Hepatocyte (in vitro differentiated cells): ENCODE data around the gene CCDC88C. TPM values are rescaled to one million over a fixed set of nuclear protein-coding genes. Genes with fewer than 3 reads are reported as not detected.

ENCODE experiments used
- DNase-seq: peaks from one replicate; pipeline ENCODE4 v3.0.0-alpha.2; 2016; ENCODE audit warnings: low spot score
- H2AFZ ChIP-seq: fragments of 200-600 bp; sonication (generic); 2 replicates; pipeline ENCODE4 v1.6.0; 2016; ENCODE audit warnings: antibody characterized with exemption, mild to moderate bottlenecking
- H3K27ac ChIP-seq: fragments of 200-600 bp; sonication (generic); 2 replicates; pipeline ENCODE4 v1.5.1; 2016; ENCODE audit warnings: mild to moderate bottlenecking
- H3K27me3 ChIP-seq: fragments of 200-600 bp; sonication (generic); 2 replicates; pipeline ENCODE4 v1.6.1; 2016
- H3K36me3 ChIP-seq: fragments of 200-600 bp; sonication (generic); replicated peaks from 2 replicates; pipeline ENCODE4 v1.5.1; 2016; ENCODE audit warnings: low read depth; ENCODE audit not compliant: insufficient read depth
- H3K4me1 ChIP-seq: fragments of 200-600 bp; sonication (generic); 2 replicates; pipeline ENCODE4 v1.5.1; 2016; ENCODE audit warnings: mild to moderate bottlenecking, moderate library complexity; ENCODE audit not compliant: insufficient read depth
- H3K4me2 ChIP-seq: fragments of 200-600 bp; sonication (generic); 2 replicates; pipeline ENCODE4 v1.6.0; 2016
- H3K4me3 ChIP-seq: fragments of 200-600 bp; sonication (generic); 2 replicates; pipeline ENCODE4 v1.5.1; 2016; ENCODE audit warnings: mild to moderate bottlenecking
- H3K79me2 ChIP-seq: fragments of 200-600 bp; sonication (generic); 2 replicates; pipeline ENCODE4 v1.6.0; 2017; ENCODE audit warnings: mild to moderate bottlenecking
- H3K9me2 ChIP-seq: fragments of 200-600 bp; sonication (generic); replicated peaks from 2 replicates; pipeline ENCODE4 v1.6.0; 2017; ENCODE audit warnings: mild to moderate bottlenecking; ENCODE audit not compliant: insufficient read depth
- H3K9me3 ChIP-seq: fragments of 200-600 bp; sonication (generic); 2 replicates; pipeline ENCODE4 v1.5.1; 2016; ENCODE audit warnings: low read depth, mild to moderate bottlenecking
- H4K20me1 ChIP-seq: fragments of 200-600 bp; sonication (generic); 2 replicates; pipeline ENCODE4 v1.6.0; 2016; ENCODE audit warnings: mild to moderate bottlenecking; ENCODE audit not compliant: insufficient read depth, poor library complexity, severe bottlenecking
- EZH2 ChIP-seq: fragments of 200-600 bp; sonication (generic); IDR thresholded peaks from 2 replicates; pipeline ENCODE4 v1.6.1; 2016; ENCODE audit warnings: antibody characterized with exemption, mild to moderate bottlenecking, borderline replicate concordance
- EZH2phosphoT487 ChIP-seq: fragments of 200-600 bp; sonication (generic); IDR thresholded peaks from one replicate; pipeline ENCODE4 v1.6.1; 2018; ENCODE audit warnings: antibody characterized with exemption, mild to moderate bottlenecking, low read depth, moderate library complexity; ENCODE audit not compliant: unreplicated experiment, severe bottlenecking
- WGBS: methylation state at CpG from one replicate; pipeline ENCODE4 v1.1.6; 2016; ENCODE audit warnings: low lambda C conversion rate; ENCODE audit errors: missing lambda C conversion rate; 5-methylcytosine and 5-hydroxymethylcytosine counted together
- polyA plus RNA-seq: library from polyadenylated mRNA; unstranded; fragments of >200 nt; fragmentation: Nextera tagmentation; extraction: Ambion mirVana; gene quantifications from 2 replicates; pipeline ENCODE4 v1.2.1, GENCODE V29; 2016
- total RNA-seq: library from RNA; depleted of rRNA; stranded (reverse); fragments of >200 nt; gene quantifications from 2 replicates; pipeline ENCODE4 v1.2.3, GENCODE V29; 2014
- TF ChIP-seq, protein P1 (sequence below): fragments of 200-600 bp; sonication (generic); IDR thresholded peaks from 2 replicates; pipeline ENCODE4 v1.5.1; 2016; ENCODE audit warnings: antibody characterized with exemption, mild to moderate bottlenecking; ENCODE audit not compliant: poor library complexity

Gene CCDC88C
- total and polyA plus RNA-seq, 2 experiments from 2014 or later: 5.9 to 11.3 TPM

DNA sequence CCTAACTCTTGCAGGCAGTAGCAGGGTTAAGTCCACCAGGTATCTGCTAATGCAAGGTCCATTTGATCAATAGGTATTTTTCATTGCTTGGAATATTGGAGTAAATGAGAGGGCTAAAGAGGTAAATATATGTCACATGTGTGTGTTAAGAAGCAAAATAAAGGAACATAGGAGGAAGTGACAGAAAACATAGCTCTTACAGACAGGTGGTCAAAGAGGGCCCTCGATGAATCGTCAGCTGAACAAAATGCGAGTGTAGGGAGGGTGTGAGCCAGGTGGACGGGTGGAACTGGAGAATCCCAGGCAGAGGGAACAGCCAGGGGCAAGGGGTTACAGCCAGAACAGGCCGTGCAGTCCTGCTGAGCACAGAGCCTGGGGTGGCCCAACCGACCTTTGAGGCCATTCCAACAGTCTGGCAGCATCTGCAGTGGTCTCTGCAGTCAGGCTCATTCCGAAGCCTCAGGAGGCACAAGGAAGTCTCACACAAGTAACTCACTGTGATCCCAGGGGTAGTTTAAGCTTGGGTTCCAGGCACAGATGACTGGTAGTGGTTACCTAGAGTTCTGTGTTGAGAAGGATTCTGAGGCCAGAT lies 43.2 kb downstream of the CCDC88C start:
- no peaks in the 10 kb centered on the region for H3K36me3 ChIP-seq
- no peak overlapping the region for H3K4me2 ChIP-seq
- DNase-seq: no peak
- no peaks in the 10 kb centered on the region for H4K20me1 ChIP-seq
- 82% methylated on average over 7 of the region's 7 CpGs for WGBS
- no peak overlapping the region for H3K4me3 ChIP-seq
- no peaks in the 10 kb centered on the region for H3K9me2 ChIP-seq
- TF ChIP-seq EZH2: no peak
- TF ChIP-seq EZH2phosphoT487: no peak
- TF ChIP-seq, protein P1, sequence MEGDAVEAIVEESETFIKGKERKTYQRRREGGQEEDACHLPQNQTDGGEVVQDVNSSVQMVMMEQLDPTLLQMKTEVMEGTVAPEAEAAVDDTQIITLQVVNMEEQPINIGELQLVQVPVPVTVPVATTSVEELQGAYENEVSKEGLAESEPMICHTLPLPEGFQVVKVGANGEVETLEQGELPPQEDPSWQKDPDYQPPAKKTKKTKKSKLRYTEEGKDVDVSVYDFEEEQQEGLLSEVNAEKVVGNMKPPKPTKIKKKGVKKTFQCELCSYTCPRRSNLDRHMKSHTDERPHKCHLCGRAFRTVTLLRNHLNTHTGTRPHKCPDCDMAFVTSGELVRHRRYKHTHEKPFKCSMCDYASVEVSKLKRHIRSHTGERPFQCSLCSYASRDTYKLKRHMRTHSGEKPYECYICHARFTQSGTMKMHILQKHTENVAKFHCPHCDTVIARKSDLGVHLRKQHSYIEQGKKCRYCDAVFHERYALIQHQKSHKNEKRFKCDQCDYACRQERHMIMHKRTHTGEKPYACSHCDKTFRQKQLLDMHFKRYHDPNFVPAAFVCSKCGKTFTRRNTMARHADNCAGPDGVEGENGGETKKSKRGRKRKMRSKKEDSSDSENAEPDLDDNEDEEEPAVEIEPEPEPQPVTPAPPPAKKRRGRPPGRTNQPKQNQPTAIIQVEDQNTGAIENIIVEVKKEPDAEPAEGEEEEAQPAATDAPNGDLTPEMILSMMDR: no peak
- H3K27me3 ChIP-seq: no peaks in the 10 kb centered on the region
- no peaks in the 10 kb centered on the region for H3K9me3 ChIP-seq
- no peak overlapping the region for H3K27ac ChIP-seq
- peaks cover 5% of the 10 kb centered on the region for H3K79me2 ChIP-seq
- H2AFZ ChIP-seq: no peak overlapping the region
- H3K4me1 ChIP-seq: peaks cover 46% of the 10 kb centered on the region

- Histone ChIP-seq H4K20me1 (no peaks in the 10 kb centered on the region), H3K36me3 (no peaks in the 10 kb centered on the region), H3K27ac (no peak overlapping the region), H2AFZ (no peak overlapping the region), H3K9me3 (no peaks in the 10 kb centered on the region), H3K4me3 (no peak overlapping the region), H3K4me2 (no peak overlapping the region), H3K27me3 (no peaks in the 10 kb centered on the region), H3K9me2 (no peaks in the 10 kb centered on the region), H3K4me1 (peaks cover 40% of the 10 kb centered on the region), H3K79me2 (peaks cover 11% of the 10 kb centered on the region)
- 59% methylated on average over 11 of the region's 11 CpGs for WGBS
- no peak for DNase-seq
- TF ChIP-seq EZH2phosphoT487 (no peak), EZH2 (no peak)
- TF ChIP-seq, protein P1: no peak
Measured at GRCh38 chr14:91373591-91374254, 43.9 kb downstream of the CCDC88C start.

DNA sequence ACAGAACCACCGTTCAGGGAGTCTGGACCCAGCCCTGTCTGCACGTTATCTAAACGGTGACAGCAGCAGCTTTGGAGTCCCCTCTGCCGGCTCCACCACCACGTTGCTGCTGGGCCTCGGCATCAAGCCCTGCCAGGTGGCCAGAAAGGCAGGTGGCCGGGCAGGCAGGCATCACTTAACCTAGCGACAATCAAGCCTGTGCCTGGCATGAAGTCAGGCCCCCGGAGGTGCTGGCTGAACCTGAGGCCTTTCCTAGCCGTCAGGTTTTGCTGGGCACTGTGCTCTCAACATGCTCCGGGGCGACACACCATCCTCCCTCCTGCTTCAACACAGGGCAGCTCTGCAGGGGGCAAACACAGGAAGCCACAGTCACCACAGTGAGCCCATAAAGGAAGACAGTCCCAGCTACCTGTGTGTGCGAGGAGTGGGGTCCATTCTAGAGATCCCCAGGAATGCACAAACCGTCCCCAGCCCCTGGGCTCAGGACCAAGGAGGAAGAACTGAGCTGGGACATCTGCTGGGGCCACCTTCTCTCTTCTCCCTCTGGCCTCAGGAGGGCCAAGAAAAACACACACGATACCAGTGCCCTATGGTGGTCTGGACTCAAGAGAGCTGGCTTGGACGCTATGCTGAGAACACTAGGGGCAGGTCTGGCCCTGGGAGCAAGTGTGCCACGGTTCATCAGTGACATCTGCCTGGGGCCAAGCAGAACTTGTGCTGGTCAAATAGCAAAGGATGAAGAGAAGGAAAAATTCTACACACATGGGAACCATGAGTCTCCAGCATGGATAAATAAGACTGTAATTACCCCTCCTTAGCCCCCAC lies 44.7 kb downstream of the CCDC88C start:
- no peaks in the 10 kb centered on the region for H3K9me2 ChIP-seq
- no peak for DNase-seq
- H3K27ac ChIP-seq: no peak overlapping the region
- TF ChIP-seq EZH2 (no peak), EZH2phosphoT487 (no peak)
- TF ChIP-seq, protein P1: no peak
- peaks cover 12% of the 10 kb centered on the region for H3K79me2 ChIP-seq
- no peak overlapping the region for H3K4me2 ChIP-seq
- no peaks in the 10 kb centered on the region for H3K36me3 ChIP-seq
- H2AFZ ChIP-seq: no peak overlapping the region
- no peaks in the 10 kb centered on the region for H3K9me3 ChIP-seq
- peaks cover 31% of the 10 kb centered on the region for H3K4me1 ChIP-seq
- WGBS: 81% methylated on average over 17 of the region's 17 CpGs
- no peak overlapping the region for H3K4me3 ChIP-seq
- H3K27me3 ChIP-seq: no peaks in the 10 kb centered on the region
- H4K20me1 ChIP-seq: no peaks in the 10 kb centered on the region
